GM23248 (cell line): ENCODE measurements around the gene FLT1.

Experiments used
- EZH2 ChIP-seq: fragments of 200-600 bp; sonication (generic); IDR thresholded peaks from 2 replicates; pipeline ENCODE4 v1.6.1; 2018; ENCODE audit warnings: antibody characterized with exemption, mild to moderate bottlenecking; ENCODE audit not compliant: insufficient read depth, poor library complexity, severe bottlenecking
- EZH2phosphoT487 ChIP-seq: fragments of 200-600 bp; sonication (generic); IDR thresholded peaks from 2 replicates; pipeline ENCODE4 v1.6.1; 2018; ENCODE audit warnings: antibody characterized with exemption, moderate library complexity, mild to moderate bottlenecking, low read depth; ENCODE audit not compliant: insufficient read depth

DNA sequence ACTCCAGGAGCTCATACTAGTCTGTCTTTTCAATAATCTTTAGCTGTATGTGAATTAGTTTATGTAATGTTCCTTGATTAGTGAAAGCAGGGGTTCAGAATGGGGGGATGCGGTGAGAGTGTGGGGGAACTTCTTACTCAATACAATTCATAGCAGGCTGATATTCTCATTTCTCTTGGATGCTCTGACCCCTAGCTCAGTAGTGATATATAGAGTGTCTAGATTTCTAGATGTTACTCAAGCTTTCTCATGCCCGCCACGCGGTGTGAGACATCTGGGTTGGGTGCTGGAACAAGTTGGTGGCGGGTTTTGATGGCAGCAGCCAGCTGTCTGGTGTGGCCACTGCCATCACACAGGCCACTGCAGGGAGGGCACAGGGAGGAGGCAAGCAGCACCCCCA lies 39.3 kb upstream of the FLT1 start:
- TF ChIP-seq EZH2 (no peak), EZH2phosphoT487 (no peak)
